DOHH2 (cell line): ENCODE data around the gene KLHL18.

Source experiments
- H3F3A ChIP-seq: fragments of 200-600 bp; sonication (generic), shearing (Covaris generic); 2 replicates; pipeline ENCODE4 v1.6.0; 2016; ENCODE audit warnings: antibody characterized with exemption, mild to moderate bottlenecking; ENCODE audit not compliant: control insufficient read depth, insufficient read depth
- H3K27ac ChIP-seq: fragments of 200-600 bp; sonication (generic); 2 replicates; pipeline ENCODE4 v1.5.1; 2014; ENCODE audit warnings: low read depth, mild to moderate bottlenecking, low read length, moderate library complexity
- H3K27me3 ChIP-seq: fragments of 200-600 bp; sonication (generic); 2 replicates; pipeline ENCODE4 v1.6.1; 2014; ENCODE audit warnings: mild to moderate bottlenecking, low read length, mixed read lengths; ENCODE audit not compliant: control insufficient read depth
- H3K36me3 ChIP-seq: fragments of 200-600 bp; sonication (generic); 2 replicates; pipeline ENCODE4 v1.6.1; 2014; ENCODE audit warnings: mild to moderate bottlenecking, low read length, moderate library complexity, mixed read lengths; ENCODE audit not compliant: control insufficient read depth
- H3K4me1 ChIP-seq: fragments of 200-600 bp; sonication (generic); 2 replicates; pipeline ENCODE4 v1.6.1; 2014; ENCODE audit warnings: mild to moderate bottlenecking, low read length, mixed read lengths; ENCODE audit not compliant: control insufficient read depth
- H3K4me2 ChIP-seq: fragments of 200-600 bp; sonication (generic); 2 replicates; pipeline ENCODE4 v1.6.0; 2014; ENCODE audit warnings: mild to moderate bottlenecking, low read length, moderate library complexity
- H3K4me3 ChIP-seq: fragments of 200-600 bp; sonication (generic); 2 replicates; pipeline ENCODE4 v1.5.1; 2014; ENCODE audit warnings: mild to moderate bottlenecking, low read length, mixed read lengths
- H3K79me2 ChIP-seq: fragments of 200-600 bp; sonication (generic); 2 replicates; pipeline ENCODE4 v1.6.1; 2014; ENCODE audit warnings: mild to moderate bottlenecking, low read length, mixed read lengths; ENCODE audit not compliant: control insufficient read depth
- H3K9me2 ChIP-seq: fragments of 200-600 bp; sonication (generic); replicated peaks from 2 replicates; pipeline ENCODE4 v1.6.1; 2014; ENCODE audit warnings: mild to moderate bottlenecking, low read length, mixed read lengths; ENCODE audit not compliant: control insufficient read depth
- H3K9me3 ChIP-seq: fragments of 200-600 bp; sonication (generic); 2 replicates; pipeline ENCODE4 v1.6.1; 2014; ENCODE audit warnings: antibody characterized with exemption, low read length, mixed read lengths; ENCODE audit not compliant: control insufficient read depth, insufficient read depth
- H4K20me1 ChIP-seq: fragments of 200-600 bp; sonication (generic); 2 replicates; pipeline ENCODE4 v1.6.0; 2014; ENCODE audit warnings: low read depth, mild to moderate bottlenecking, antibody characterized with exemption, low read length, moderate library complexity; ENCODE audit not compliant: control insufficient read depth, insufficient read depth
- EZH2phosphoT487 ChIP-seq: fragments of 200-600 bp; sonication (generic); IDR thresholded peaks from 2 replicates; pipeline ENCODE4 v1.6.1; 2017; ENCODE audit warnings: borderline replicate concordance, mild to moderate bottlenecking, antibody characterized with exemption, low read length, moderate library complexity, mixed read lengths
- TF ChIP-seq, protein P1 (sequence below): fragments of 200-600 bp; sonication (generic); IDR thresholded peaks from one replicate; pipeline ENCODE4 v1.5.1; 2014; ENCODE audit warnings: antibody characterized with exemption, mild to moderate bottlenecking, low read depth, low read length; ENCODE audit not compliant: poor library complexity, severe bottlenecking

The KLHL18 gene

GRCh38 chr3:47293822-47294221 is 11.1 kb downstream of the KLHL18 start:
- no peak for TF ChIP-seq EZH2phosphoT487
- TF ChIP-seq, protein P1, sequence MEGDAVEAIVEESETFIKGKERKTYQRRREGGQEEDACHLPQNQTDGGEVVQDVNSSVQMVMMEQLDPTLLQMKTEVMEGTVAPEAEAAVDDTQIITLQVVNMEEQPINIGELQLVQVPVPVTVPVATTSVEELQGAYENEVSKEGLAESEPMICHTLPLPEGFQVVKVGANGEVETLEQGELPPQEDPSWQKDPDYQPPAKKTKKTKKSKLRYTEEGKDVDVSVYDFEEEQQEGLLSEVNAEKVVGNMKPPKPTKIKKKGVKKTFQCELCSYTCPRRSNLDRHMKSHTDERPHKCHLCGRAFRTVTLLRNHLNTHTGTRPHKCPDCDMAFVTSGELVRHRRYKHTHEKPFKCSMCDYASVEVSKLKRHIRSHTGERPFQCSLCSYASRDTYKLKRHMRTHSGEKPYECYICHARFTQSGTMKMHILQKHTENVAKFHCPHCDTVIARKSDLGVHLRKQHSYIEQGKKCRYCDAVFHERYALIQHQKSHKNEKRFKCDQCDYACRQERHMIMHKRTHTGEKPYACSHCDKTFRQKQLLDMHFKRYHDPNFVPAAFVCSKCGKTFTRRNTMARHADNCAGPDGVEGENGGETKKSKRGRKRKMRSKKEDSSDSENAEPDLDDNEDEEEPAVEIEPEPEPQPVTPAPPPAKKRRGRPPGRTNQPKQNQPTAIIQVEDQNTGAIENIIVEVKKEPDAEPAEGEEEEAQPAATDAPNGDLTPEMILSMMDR, result no peak
- peaks cover 37% of the 10 kb centered on the region for H3K36me3 ChIP-seq
- peaks cover 98% of the 10 kb centered on the region for H3K4me1 ChIP-seq
- H3K79me2 ChIP-seq, result peaks cover 97% of the 10 kb centered on the region
- H3K27me3 ChIP-seq, result no peaks in the 10 kb centered on the region
- no peaks in the 10 kb centered on the region for H3K9me2 ChIP-seq
- H3K4me3 ChIP-seq, result no peak overlapping the region
- no peak overlapping the region for H3K27ac ChIP-seq
- H3K4me2 ChIP-seq, result peak overlapping the region; percentile 88
- peaks cover 9% of the 10 kb centered on the region; the same call in 1 of the 2 replicates for H3F3A ChIP-seq
- no peaks in the 10 kb centered on the region for H4K20me1 ChIP-seq
- H3K9me3 ChIP-seq, result no peaks in the 10 kb centered on the region

DNA sequence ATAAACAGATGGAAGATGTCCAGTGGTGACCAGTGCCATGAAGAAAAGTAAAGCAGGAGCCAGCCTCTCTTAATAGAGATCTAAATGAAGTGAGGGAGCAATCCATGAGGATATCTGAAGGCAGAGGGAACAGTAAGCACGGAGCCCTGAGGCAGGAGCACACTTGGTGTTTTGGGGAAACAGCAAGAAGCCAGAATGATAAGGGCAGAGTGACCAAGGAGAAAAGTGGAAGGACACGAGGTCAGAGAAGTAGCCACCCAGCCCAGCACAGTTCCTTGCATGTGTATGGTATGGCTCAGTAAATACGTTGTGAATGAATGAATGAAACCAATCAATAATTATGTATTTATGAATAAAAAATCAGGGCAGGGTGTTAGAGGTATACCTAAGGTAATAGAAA is 11.6 kb downstream of the KLHL18 start:
- Histone ChIP-seq H3K9me2 (no peaks in the 10 kb centered on the region), H3F3A (peaks cover 12% of the 10 kb centered on the region; the same call in 1 of the 2 replicates), H3K27me3 (no peaks in the 10 kb centered on the region), H3K27ac (no peak overlapping the region), H4K20me1 (no peaks in the 10 kb centered on the region), H3K4me2 (no peak overlapping the region), H3K4me3 (no peak overlapping the region), H3K36me3 (peaks cover 35% of the 10 kb centered on the region), H3K4me1 (peaks cover 98% of the 10 kb centered on the region), H3K79me2 (peaks cover 97% of the 10 kb centered on the region), H3K9me3 (no peaks in the 10 kb centered on the region)
- TF ChIP-seq, protein P1, result no peak
- TF ChIP-seq EZH2phosphoT487, result no peak

- H3K4me1 ChIP-seq, result peaks cover 95% of the 10 kb centered on the region
- no peaks in the 10 kb centered on the region for H3K9me2 ChIP-seq
- H4K20me1 ChIP-seq, result no peaks in the 10 kb centered on the region
- no peaks in the 10 kb centered on the region for H3K9me3 ChIP-seq
- peaks cover 12% of the 10 kb centered on the region; the same call in 1 of the 2 replicates for H3F3A ChIP-seq
- no peak overlapping the region for H3K4me3 ChIP-seq
- peaks cover 29% of the 10 kb centered on the region for H3K36me3 ChIP-seq
- TF ChIP-seq EZH2phosphoT487, result no peak
- TF ChIP-seq, protein P1, result no peak
- H3K4me2 ChIP-seq, result no peak overlapping the region
- no peaks in the 10 kb centered on the region for H3K27me3 ChIP-seq
- no peak overlapping the region for H3K27ac ChIP-seq
- H3K79me2 ChIP-seq, result peaks cover 92% of the 10 kb centered on the region
Measured at GRCh38 chr3:47295322-47295721, 12.6 kb downstream of the KLHL18 start.
